22Rv1 (cell line): ENCODE results near the gene TEX19.
"Not testable (repeated sequence)": the region's sequence is repeated elsewhere in the genome, so short reads cannot be mapped to it uniquely, and the experiment has no call there.

Experiments used
- H3K27ac ChIP-seq: fragments of 450-650 bp; 2 replicates; pipeline ENCODE4 v1.5.1; 2017
- ZFX ChIP-seq: fragments of 450-650 bp; IDR thresholded peaks from 2 replicates; pipeline ENCODE4 v1.6.1; 2017; ENCODE audit warnings: antibody characterized with exemption, borderline replicate concordance
- TF ChIP-seq, protein P1 (sequence below): fragments of 450-650 bp; IDR thresholded peaks from 2 replicates; pipeline ENCODE4 v1.5.1; 2017; ENCODE audit warnings: mild to moderate bottlenecking

Gene TEX19

GRCh38 chr17:82375359-82376041, 16.5 kb downstream of the TEX19 start:
- H3K27ac ChIP-seq = no peak overlapping the region
- no peak for TF ChIP-seq ZFX
- TF ChIP-seq, protein P1, sequence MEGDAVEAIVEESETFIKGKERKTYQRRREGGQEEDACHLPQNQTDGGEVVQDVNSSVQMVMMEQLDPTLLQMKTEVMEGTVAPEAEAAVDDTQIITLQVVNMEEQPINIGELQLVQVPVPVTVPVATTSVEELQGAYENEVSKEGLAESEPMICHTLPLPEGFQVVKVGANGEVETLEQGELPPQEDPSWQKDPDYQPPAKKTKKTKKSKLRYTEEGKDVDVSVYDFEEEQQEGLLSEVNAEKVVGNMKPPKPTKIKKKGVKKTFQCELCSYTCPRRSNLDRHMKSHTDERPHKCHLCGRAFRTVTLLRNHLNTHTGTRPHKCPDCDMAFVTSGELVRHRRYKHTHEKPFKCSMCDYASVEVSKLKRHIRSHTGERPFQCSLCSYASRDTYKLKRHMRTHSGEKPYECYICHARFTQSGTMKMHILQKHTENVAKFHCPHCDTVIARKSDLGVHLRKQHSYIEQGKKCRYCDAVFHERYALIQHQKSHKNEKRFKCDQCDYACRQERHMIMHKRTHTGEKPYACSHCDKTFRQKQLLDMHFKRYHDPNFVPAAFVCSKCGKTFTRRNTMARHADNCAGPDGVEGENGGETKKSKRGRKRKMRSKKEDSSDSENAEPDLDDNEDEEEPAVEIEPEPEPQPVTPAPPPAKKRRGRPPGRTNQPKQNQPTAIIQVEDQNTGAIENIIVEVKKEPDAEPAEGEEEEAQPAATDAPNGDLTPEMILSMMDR = no peak

- TF ChIP-seq, protein P1 = no peak
- TF ChIP-seq ZFX = no peak
- no peak overlapping the region for H3K27ac ChIP-seq
Measured at GRCh38 chr17:82376042-82376730, 17.1 kb downstream of the TEX19 start.

DNA sequence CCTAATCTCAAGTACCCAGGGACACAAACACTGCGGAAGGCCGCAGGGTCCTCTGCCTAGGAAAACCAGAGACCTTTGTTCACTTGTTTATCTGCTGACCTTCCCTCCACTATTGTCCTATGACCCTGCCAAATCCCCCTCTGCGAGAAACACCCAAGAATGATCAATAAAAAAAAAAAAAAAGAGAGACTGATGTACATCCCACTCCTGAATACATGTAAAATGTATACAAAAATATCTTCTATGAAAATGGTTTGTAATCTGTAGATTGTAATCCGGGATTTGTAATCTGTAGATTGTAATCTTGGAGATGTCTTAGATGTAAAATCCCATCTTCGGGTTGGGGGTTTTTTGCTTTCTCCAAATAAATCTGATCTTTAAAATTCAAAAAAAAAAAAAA, 18.2 kb downstream of the TEX19 start:
- H3K27ac ChIP-seq = not testable (repeated sequence)

DNA sequence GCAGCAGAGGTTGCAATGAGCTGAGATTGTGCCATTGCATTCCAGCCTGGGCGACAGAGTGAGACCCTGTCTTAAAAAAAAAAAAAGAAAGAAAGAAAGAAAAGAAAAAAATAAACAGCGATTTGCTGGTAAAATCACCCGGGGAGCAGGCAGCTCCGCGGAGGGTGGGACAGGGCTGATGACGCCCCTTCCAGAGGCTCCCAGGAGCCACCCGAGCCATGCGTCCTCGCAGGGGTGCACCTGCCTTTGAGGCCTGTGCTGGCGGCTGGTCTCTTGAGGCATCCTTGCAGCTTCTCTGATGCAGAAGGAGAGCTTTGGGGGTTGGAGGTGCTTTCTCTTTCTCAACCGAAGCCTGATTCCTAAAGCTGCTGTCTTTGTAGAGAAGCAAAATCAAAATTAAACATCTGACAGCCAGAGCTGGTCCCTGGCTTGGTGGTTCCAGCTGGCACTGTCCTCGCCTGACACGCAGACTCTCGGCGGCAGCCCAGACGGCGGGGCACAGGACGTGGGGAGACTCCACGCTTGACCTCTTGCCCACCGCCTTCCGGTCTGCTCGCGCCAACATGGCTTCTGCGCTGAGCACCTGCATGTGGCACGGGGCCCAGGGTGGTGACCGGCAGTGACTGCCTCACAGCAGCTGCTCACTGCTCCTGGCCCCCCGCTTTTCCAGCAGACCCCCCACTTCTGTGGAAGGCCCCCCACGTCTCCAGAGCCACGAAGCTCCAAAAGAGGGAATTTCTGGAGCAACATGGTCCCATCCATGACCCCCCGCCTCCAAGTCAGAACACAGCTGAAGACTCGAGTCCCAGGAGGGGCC, 19.1 kb downstream of the TEX19 start:
- TF ChIP-seq ZFX = no peak
- TF ChIP-seq, protein P1 = no peak
- H3K27ac ChIP-seq = no peak overlapping the region

DNA sequence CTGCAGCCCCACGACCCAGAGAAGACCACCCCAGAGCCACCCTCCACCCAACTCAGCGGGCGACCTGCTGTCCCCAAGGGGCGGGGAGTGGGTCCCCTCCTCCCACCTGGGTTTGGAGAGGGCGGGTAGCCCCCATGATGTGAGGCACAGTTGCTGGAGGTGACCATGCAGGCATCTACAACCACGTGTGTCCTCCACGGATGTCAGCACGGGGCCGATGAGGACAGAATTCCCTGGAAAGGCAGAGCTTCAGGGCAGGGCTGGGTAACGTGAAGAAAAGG, 19.6 kb downstream of the TEX19 start:
- H3K27ac ChIP-seq = no peak overlapping the region
- TF ChIP-seq, protein P1 = no peak

GRCh38 chr17:82380860-82381702, 22.0 kb downstream of the TEX19 start:
- 0 out of 2 replicates have a peak overlapping the region, but pooled peaks have one; percentile 22 for H3K27ac ChIP-seq
- TF ChIP-seq, protein P1 = no peak
- no peak for TF ChIP-seq ZFX

DNA sequence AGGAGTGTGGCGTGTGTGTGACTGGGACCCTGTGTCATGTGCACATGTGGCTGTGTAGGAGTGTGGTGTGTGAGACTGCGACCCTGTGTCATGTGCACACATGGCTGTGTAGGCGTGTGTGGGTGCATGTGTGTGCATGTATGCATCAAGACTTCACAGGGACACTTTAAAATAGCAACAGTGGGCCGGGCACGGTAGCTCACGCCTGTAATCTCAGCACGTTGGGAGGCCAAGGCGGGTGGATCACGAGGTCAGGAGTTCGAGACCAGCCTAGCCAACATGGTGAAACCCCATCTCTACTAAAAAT, 22.6 kb downstream of the TEX19 start:
- H3K27ac ChIP-seq = not testable (repeated sequence)

DNA sequence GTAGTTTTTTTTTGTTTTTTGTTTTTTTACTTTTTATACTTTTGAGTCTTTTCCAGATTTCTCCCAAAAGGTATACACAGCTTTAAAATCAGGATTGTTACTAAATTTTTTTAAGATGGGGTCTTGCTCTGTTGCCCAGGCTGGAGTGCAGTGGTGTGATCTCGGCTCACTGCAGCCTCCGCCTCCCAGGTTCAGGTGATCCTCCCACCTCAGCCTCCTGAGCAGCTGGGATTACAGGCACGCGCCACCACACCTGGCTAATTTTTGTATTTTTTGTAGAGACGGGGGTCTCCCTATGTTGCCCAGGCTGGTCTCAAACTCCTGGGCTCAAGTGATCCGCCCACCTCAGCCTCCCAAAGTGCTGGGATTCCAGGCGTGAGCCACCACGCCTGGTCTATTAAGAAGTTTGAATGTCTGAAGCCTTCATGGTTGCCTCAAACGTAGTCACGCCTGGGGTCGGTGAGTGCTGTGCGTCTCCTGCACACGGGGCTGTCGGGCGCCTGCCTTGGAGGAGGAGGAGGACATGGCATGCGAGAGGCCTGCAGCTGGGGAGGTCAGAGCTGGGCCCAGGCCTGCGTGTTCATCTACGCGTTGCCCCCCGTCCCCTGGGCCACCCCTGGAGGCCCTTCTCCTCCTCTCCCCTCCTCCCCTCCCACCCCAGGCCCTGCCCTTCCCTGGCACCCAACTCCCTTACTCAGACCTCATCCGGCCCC, 23.3 kb downstream of the TEX19 start:
- not testable (repeated sequence) for H3K27ac ChIP-seq
